Muscle of back (tissue), 11 donors: ENCODE measurements around the gene ADARB1. TPM values are rescaled to one million over a fixed set of nuclear protein-coding genes. Genes with fewer than 3 reads are reported as not detected.

Source experiments
- DNase-seq, 3 donors: peaks; one replicate each; pipeline versions ENCODE4 v3.0.0 to v3.0.0-alpha.2; 2013
- polyA plus RNA-seq, 10 donors: library from polyadenylated mRNA; unstranded; fragments of 120-200 nt; gene quantifications; one replicate each; pipeline ENCODE4 v1.2.1, GENCODE V29; 2013; ENCODE audit not compliant: insufficient read length in 10 of 10

ADARB1 gene
- polyA plus RNA-seq, 10 donors: 20.7 to 31.9 (median 25.8) TPM

- no peak for DNase-seq
These were observed 126.4 kb downstream of the ADARB1 start for GRCh38 chr21:45200581-45201296.

- no peak for DNase-seq
These were observed 128.0 kb downstream of the ADARB1 start for GRCh38 chr21:45202344-45202743.

- no peak for DNase-seq
These were observed 128.5 kb downstream of the ADARB1 start for GRCh38 chr21:45202889-45203288.

- DNase-seq: no peak
These were observed 129.6 kb downstream of the ADARB1 start for GRCh38 chr21:45203983-45204382.

GRCh38 chr21:45204395-45204794, 130.0 kb downstream of the ADARB1 start:
- DNase-seq: no peak

- no peak for DNase-seq
These were observed 133.7 kb downstream of the ADARB1 start for GRCh38 chr21:45207839-45208626.

- no peak for DNase-seq
These were observed 134.2 kb downstream of the ADARB1 start for GRCh38 chr21:45208627-45208951.

- no peak for DNase-seq
These were observed 134.7 kb downstream of the ADARB1 start for GRCh38 chr21:45209046-45209445.

- no peak for DNase-seq
These were observed 135.4 kb downstream of the ADARB1 start for GRCh38 chr21:45209685-45210284.

- DNase-seq: no peak
These were observed 136.1 kb downstream of the ADARB1 start for GRCh38 chr21:45210461-45210983.

- DNase-seq: no peak
These were observed 137.3 kb downstream of the ADARB1 start for GRCh38 chr21:45211661-45212060.

GRCh38 chr21:45213392-45213791, 139.0 kb downstream of the ADARB1 start:
- DNase-seq: no peak

- no peak for DNase-seq
These were observed 140.8 kb downstream of the ADARB1 start for GRCh38 chr21:45215213-45215612.

- no peak for DNase-seq
These were observed 142.6 kb downstream of the ADARB1 start for GRCh38 chr21:45217010-45217409.

- DNase-seq: no peak
These were observed 145.1 kb downstream of the ADARB1 start for GRCh38 chr21:45219517-45219916.

GRCh38 chr21:45220071-45220481, 145.7 kb downstream of the ADARB1 start:
- DNase-seq: peak in 1 of 3 donors; percentile 41

GRCh38 chr21:45220714-45221490, 146.5 kb downstream of the ADARB1 start:
- DNase-seq: no peak

- DNase-seq: no peak
These were observed 147.6 kb downstream of the ADARB1 start for GRCh38 chr21:45222001-45222400.

- no peak for DNase-seq
These were observed 149.1 kb downstream of the ADARB1 start for GRCh38 chr21:45223236-45224185.

- no peak for DNase-seq
These were observed 150.0 kb downstream of the ADARB1 start for GRCh38 chr21:45224189-45224938.
